HG03039 (cell line): ENCODE measurements around the gene LRRFIP1.
"Not testable (repeated sequence)": the region's sequence is repeated elsewhere in the genome, so short reads cannot be mapped to it uniquely, and the experiment has no call there.

Experiments used
- ATAC-seq: cut with Tn5 transposase; IDR thresholded peaks from one replicate; pipeline ENCODE4 v1.9.1; 2021; ENCODE audit warnings: mild to moderate bottlenecking, moderate library complexity; ENCODE audit not compliant: unreplicated experiment

The LRRFIP1 gene

GRCh38 chr2:237661270-237661669, 33.9 kb downstream of the LRRFIP1 start:
- ATAC-seq = no peak

GRCh38 chr2:237661799-237662328, 34.5 kb downstream of the LRRFIP1 start:
- ATAC-seq = no peak

GRCh38 chr2:237662671-237663093, 35.3 kb downstream of the LRRFIP1 start:
- no peak for ATAC-seq

DNA sequence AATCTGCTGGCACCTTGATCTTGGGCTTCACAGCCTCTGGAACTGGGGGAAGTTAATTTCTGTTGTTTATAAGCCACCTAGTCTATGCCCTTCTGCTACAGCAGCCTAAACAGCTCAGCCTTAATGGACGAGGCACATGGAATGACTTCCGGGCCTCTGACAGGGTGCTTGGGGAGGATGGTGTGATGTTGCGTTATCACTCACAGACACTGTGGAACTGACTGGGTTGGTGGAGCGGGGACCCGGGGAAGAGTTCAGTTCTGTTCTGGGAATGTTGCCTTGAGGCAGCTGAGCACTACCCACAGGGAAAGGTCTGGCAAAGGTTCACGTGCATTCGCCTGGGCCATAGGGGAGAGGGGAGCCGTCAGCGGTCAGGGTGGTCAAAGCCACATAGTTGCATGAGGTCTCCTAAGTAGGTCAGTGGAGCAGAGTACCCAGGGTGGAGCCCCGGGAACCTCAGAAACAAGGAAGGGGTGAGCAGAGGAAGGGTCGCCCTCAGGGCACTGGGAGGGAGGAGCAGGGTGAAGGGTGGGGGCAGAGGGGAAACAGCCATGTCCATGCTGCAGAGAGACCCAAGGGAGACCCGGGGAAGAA, 36.2 kb downstream of the LRRFIP1 start:
- no peak for ATAC-seq

GRCh38 chr2:237664151-237664550, 36.8 kb downstream of the LRRFIP1 start:
- ATAC-seq = no peak

DNA sequence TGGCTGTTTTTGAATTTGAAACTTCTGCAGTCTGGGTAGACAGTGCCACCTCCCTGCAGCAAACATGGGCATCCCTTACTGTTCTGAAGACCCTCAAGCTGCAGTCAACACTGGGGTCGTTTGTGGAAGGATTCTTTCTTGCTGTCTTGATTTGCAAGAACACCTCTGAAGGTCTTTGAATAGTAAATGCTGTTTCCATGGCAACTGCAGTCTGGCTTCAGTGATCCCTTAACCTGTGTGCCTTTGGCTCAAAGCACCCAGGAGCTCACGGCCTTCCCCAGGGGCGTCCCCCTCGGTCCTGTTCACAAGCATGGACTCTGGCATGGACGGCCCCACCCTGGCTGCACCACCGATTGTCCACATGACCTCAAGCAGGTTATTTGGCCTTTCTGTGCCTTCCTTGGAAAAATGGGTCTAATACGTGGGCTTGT, 38.3 kb downstream of the LRRFIP1 start:
- no peak for ATAC-seq

- no peak for ATAC-seq
Measured at GRCh38 chr2:237666606-237667005, 39.2 kb downstream of the LRRFIP1 start.

DNA sequence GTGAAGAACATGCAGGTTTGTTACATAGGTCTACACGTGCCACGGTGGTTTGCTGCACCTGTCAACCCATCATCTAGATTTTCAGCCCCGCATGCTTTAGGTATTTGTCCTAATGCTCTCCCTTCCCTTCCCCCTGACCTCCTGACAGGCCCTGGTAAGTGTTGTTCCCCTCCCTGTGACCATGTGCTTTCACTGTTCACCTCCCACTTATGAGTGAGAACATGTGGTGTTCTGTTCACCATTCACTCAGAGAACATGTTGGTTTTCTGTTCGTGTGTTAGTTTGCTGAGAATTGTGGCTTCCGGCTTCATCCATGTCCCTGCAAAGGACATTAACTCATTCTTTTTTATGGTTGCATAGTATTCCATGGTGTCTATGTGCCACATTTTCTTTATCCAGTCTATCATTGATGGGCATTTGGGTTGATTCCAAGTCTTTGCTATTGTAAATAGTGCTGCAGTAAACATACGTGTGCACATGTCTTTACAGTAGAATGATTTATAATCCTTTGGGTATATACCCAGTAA, 39.7 kb downstream of the LRRFIP1 start:
- ATAC-seq = not testable (repeated sequence)

- no peak for ATAC-seq
Measured at GRCh38 chr2:237667893-237668292, 40.5 kb downstream of the LRRFIP1 start.

GRCh38 chr2:237668440-237668839, 41.1 kb downstream of the LRRFIP1 start:
- no peak for ATAC-seq

GRCh38 chr2:237669283-237669627, 41.9 kb downstream of the LRRFIP1 start:
- no peak for ATAC-seq

- no peak for ATAC-seq
Measured at GRCh38 chr2:237669628-237670392, 42.4 kb downstream of the LRRFIP1 start.

- no peak for ATAC-seq
Measured at GRCh38 chr2:237670641-237671040, 43.3 kb downstream of the LRRFIP1 start.

DNA sequence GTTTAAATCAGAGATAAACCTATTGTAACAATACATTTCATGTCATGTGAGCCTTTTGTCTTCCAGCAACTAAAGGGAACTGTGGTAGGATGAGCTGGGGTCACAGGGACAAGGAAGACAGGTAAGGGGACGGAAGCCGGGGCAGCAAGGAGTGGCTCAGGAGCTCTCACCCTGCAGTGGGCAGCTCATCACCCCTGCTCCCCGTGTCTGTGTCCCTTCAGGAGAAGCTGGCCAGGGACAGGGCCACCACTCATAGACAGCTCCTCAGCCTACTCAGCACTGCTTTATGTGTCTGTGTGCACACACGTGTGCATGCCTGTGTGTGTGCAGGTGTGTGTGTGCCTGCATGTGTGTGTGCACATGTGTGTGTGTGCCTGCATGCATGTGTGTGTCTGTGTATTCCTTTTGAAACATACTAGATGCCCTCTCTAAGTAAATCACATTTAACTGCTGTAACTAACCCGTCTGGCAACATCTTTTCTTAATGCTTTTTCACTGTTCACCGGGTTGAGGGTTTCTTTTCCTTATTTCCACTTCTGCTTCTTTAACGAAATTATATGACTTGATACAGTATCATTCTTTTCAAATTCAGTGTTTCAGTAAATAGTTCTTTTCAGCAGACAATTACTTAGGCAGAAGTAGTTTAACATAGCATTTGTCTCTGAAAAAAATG, 44.2 kb downstream of the LRRFIP1 start:
- ATAC-seq = no peak

GRCh38 chr2:237672731-237673129, 45.3 kb downstream of the LRRFIP1 start:
- ATAC-seq = no peak

DNA sequence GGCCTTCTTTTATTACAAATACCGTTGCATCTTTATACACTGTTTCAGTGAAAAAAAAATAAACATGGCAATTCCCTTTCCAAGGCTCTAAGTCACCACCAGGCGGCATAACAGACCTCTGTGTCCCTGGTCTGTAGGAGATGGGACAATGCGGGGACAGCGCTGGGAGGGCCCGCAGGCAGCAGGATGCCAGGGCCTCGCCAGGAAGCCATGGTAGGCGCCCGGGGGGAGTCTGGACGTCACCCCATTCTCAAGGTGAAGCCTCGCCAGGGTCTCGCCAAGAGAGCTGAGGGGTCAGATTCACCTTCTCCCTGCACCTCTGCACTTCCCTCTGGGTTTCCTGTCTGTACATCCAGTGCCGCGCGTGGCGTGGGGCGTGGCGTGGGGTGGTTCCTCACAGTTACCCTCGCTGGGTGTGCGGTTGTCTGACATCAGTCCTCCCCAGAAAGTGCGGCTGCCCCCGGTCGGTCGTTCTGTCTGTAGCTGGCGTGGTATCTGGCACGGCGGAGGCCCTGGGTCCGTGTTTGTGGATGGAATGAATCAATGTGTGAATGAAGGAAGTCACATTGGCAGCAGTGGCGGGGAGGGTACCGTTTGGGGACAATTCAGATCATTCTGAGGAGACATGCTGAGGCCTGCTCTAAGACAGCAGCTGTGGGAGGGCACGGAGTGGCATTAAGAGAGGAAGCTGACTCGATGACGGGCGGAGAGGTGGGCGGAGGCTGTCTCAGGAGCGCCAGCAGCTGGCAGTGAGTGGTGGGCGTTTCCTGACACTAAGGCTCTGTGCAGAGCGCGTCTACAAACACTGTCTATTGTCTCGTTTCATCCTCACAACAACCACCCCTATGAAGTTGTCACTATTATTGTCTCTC, 46.0 kb downstream of the LRRFIP1 start:
- ATAC-seq = no peak

DNA sequence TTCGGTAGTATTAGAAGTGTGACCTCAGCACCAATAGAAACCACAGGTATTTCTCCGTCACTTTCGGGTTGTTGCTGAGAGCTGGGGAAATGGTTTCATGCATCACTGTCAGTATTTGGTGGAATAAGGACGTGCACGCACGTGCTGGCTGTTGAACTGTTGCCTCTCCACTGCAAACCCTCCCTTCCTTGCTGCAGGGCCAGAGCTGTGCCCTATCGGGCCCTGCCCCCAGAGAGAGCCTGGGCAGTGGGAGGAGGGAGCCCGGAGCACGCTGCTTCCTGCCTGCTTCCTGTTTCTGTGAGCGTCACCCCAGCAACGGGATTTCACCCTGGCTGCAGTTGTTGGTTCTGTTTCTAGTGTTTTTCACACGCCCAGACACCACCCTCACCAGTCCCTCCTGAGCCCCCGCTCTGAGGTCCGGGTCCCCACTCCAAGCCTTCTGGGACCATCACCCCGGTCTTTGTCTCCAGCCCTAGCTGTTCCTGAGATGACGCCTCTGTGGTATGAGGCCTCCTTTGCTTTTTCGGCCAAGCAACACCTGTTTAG, 47.4 kb downstream of the LRRFIP1 start:
- peak; percentile 85 for ATAC-seq

DNA sequence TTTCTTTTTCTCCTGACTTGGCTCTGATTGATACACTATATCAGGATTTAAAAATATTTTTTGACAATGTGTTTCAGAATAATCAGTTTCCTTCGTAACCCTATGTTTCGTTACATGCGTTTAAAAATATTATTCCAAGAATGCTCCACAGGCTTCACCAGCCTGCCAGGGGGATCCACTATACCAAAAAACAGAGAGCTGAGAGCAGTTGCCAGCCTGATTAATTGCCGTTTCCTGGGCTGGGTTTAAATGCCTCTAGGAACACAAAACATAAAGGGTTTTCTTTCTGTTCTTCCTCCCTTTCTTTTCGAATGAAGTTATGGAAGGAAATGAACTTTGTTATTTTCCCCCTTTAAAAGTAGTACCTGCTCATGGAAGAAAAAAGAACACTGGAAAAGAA, 47.9 kb downstream of the LRRFIP1 start:
- no peak for ATAC-seq

DNA sequence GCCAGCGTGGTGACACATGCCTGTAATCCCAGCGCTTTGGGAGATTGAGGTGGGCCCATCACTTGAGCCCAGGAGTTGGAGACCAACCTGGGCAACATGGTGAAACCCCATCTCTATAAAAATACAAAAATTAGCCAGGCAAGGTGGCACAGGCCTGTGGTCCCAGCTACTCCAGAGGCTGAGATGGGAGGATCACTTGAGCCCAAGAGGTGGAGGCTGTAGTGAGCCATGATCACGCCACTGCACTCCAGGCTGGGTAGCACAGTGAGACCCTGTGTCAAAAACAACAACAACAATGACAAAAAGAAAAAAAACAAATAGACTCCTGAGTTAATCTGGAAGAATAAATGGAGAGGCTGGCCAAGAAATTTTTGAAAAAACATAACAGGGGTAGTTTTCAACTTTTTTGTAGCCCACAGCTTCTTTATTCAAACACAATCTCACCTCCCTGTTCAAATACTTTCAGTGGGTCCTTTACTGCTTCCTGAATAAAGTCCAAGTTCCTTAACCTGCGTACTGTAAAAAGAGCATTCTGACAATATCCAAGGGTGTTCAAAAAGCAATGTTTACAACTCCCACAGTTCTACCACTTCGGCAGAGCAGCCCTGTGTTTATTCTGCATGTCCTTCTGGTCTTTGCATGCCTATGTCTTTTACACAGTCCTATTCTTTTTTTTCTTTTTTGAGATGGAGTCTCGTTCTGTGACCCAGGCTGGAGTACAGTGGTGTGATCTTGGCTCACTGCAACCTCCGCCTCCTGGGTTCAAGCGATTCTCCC, 53.5 kb downstream of the LRRFIP1 start:
- no peak for ATAC-seq

DNA sequence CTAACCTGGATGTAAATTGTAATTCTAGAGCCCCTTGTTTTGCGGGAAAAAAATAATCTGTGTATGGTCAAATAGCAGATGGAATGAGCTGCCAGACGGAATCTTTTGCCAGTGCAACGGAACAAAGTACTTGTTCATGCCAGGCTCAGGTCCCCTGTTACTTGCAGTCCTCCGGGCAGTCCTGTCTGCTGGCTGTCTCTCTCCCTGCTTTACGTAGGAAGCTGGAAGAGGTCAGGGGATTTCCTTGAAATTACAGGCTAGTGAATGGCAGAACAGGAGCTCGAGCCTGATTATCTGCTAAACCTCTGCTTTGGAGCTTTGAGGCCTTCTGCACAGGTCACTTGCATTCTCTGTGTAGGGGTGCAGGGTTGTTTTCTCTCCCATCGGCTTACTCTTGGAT, 54.8 kb downstream of the LRRFIP1 start:
- no peak for ATAC-seq
